Thoracic aorta (tissue), 2 donors: Measurements from ENCODE around the gene STX1A. TPM values are rescaled to one million over a fixed set of nuclear protein-coding genes. Genes with fewer than 3 reads are reported as not detected.

Experiments
- ATAC-seq: fragments of 150-250 bp; one replicate; pipeline ENCODE4 v1.8.0; 2017; ENCODE audit warnings: low read depth; ENCODE audit not compliant: insufficient number of reproducible peaks, low FRiP score
- DNase-seq: peaks from one replicate; pipeline ENCODE4 v3.0.0-alpha.2; 2020; ENCODE audit warnings: low spot score
- H3K27ac ChIP-seq, 2 donors: fragments of 200-600 bp; sonication (generic); 1 replicate in 1 of 2; 2 replicates in 1 of 2; pipeline ENCODE4 v1.5.1; 2016; ENCODE audit warnings: mild to moderate bottlenecking in 2 of 2, moderate library complexity in 2 of 2
- H3K27me3 ChIP-seq: fragments of 200-600 bp; sonication (generic); replicated peaks from 2 replicates; pipeline ENCODE4 v1.6.0; 2016; ENCODE audit warnings: mild to moderate bottlenecking; ENCODE audit not compliant: insufficient read depth
- H3K36me3 ChIP-seq: fragments of 200-600 bp; sonication (generic); one replicate; pipeline ENCODE4 v1.5.1; 2016
- H3K4me1 ChIP-seq, 2 donors: fragments of 200-600 bp; sonication (generic); 1 replicate in 1 of 2; 2 replicates in 1 of 2; pipeline versions ENCODE4 v1.5.1 to v1.6.0; 2016; ENCODE audit warnings: low read depth in 2 of 2, mild to moderate bottlenecking in 1 of 2; ENCODE audit not compliant: control insufficient read depth in 1 of 2
- H3K4me3 ChIP-seq: fragments of 200-600 bp; sonication (generic); 2 replicates; pipeline ENCODE4 v1.5.1; 2016; ENCODE audit warnings: mild to moderate bottlenecking
- H3K9me3 ChIP-seq: fragments of 200-600 bp; sonication (generic); 2 replicates; pipeline ENCODE4 v1.5.1; 2016
- total RNA-seq, 2 donors: library from RNA; depleted of rRNA; stranded (reverse); fragments of >200 nt; gene quantifications; one replicate each; pipeline versions ENCODE4 v1.1.0 to v1.2.3, GENCODE V29; 2016
- TF ChIP-seq, protein P1 (sequence below): fragments of 200-600 bp; sonication (generic); IDR thresholded peaks from one replicate; pipeline ENCODE4 v1.5.1; 2019; ENCODE audit warnings: antibody characterized with exemption

Gene STX1A
- total RNA-seq, 2 donors from 2014 or later = 10.3 to 16.8 TPM

DNA sequence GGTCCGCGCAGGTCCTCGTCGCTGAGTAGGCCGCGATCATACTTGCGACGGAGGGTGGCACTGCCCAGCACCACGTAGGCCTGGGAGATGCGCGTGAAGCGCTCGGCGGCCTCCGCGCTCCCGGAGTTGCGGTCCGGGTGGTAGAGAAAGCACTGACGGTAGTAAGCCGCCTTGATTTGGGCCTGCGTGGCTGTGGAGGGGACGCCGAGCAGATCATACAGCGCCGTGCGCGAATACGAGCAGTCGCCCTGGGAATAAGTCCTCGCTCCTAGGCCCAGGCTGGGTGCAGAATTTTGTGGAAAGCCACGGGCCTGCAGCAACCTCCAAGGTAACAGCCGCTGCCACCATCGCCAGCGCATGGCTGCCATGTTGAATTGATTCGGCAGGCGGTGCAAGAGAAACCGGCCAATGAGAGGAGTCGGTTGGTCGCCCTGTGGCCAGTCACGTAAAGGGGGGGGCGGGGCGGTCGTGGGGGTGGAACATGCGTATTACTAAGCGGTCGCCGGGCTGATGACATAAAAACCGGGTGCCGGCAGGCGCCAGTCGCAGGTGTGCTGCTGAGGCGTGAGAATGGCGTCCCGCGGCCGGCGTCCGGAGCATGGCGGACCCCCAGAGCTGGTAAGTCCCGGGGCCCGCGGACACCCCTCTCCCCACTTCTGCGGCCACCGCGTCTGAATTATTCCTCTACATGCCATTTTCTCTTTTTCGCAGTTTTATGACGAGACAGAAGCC, 36.2 kb downstream of the STX1A start, which contains the start of the genes BUD23 and DNAJC30:
Gene BUD23, plus strand, starts transcription at position 542 of the 732 bp plus-strand sequence. Its CDS starts 29 bp downstream, at position 571.
Gene DNAJC30, minus strand, starts transcription at position 398 of the 732 bp plus-strand sequence. Its CDS starts 30 bp downstream, at position 368.
- no peaks in the 10 kb centered on the region for H3K9me3 ChIP-seq
- H3K4me3 ChIP-seq = peak within 1 kb of the TSS; percentile 97
- peak within 1 kb of the TSS; percentile 73 to 87 for H3K27ac ChIP-seq
- ATAC-seq = peak; percentile 95
- H3K4me1 ChIP-seq = peaks cover 15 to 32% of the 10 kb centered on the region in 2 donors
- TF ChIP-seq, protein P1, sequence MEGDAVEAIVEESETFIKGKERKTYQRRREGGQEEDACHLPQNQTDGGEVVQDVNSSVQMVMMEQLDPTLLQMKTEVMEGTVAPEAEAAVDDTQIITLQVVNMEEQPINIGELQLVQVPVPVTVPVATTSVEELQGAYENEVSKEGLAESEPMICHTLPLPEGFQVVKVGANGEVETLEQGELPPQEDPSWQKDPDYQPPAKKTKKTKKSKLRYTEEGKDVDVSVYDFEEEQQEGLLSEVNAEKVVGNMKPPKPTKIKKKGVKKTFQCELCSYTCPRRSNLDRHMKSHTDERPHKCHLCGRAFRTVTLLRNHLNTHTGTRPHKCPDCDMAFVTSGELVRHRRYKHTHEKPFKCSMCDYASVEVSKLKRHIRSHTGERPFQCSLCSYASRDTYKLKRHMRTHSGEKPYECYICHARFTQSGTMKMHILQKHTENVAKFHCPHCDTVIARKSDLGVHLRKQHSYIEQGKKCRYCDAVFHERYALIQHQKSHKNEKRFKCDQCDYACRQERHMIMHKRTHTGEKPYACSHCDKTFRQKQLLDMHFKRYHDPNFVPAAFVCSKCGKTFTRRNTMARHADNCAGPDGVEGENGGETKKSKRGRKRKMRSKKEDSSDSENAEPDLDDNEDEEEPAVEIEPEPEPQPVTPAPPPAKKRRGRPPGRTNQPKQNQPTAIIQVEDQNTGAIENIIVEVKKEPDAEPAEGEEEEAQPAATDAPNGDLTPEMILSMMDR = no peak
- no peaks in the 10 kb centered on the region for H3K27me3 ChIP-seq
- peaks cover 9% of the 10 kb centered on the region for H3K36me3 ChIP-seq
- peak; percentile 98 for DNase-seq

- ATAC-seq (no peak), DNase-seq (no peak)
- TF ChIP-seq, protein P1 = no peak
Observed at GRCh38 chr7:73682745-73683055, 36.8 kb downstream of the STX1A start.

GRCh38 chr7:73681031-73681430, 38.4 kb downstream of the STX1A start:
- H3K4me1 ChIP-seq = peaks cover 15 to 32% of the 10 kb centered on the region in 2 donors
- no peaks in the 10 kb centered on the region for H3K9me3 ChIP-seq
- peaks cover 3% of the 10 kb centered on the region for H3K36me3 ChIP-seq
- TF ChIP-seq, protein P1 = no peak
- ATAC-seq (no peak), DNase-seq (no peak)
- H3K4me3 ChIP-seq = no peak overlapping the region
- H3K27me3 ChIP-seq = no peaks in the 10 kb centered on the region
- no peak overlapping the region for H3K27ac ChIP-seq

More at GRCh38 chr7:73682745-73683055, 36.8 kb downstream of the STX1A start:
- no peaks in the 10 kb centered on the region for H3K27me3 ChIP-seq
- H3K36me3 ChIP-seq = peaks cover 9% of the 10 kb centered on the region
- H3K4me3 ChIP-seq = peak overlapping the region; percentile 97
- peaks cover 15 to 32% of the 10 kb centered on the region in 2 donors for H3K4me1 ChIP-seq
- peak overlapping the region; percentile 73 to 87 for H3K27ac ChIP-seq
- H3K9me3 ChIP-seq = no peaks in the 10 kb centered on the region

DNA sequence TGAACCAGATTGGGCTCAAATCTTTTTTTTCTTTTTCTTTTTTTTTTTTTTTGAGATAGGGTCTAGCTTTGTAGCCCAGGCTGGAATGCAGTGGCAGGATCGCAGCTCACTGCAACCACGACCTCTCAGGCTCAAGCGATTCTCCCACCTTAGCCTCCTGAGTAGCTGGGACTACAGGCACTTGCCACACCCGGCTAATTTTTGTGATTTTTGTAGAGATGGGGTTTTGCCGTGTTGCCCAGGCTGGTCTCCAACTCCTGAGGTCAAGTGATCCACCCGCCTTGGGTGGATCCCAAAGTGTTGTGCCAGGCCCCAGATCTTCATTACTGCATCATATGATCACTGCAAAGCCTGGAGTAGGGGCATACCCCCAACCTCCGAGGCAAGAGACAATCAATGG, 39.0 kb downstream of the STX1A start:
- H3K27me3 ChIP-seq = no peaks in the 10 kb centered on the region
- ATAC-seq (no peak), DNase-seq (no peak)
- no peak overlapping the region for H3K4me3 ChIP-seq
- no peak overlapping the region for H3K27ac ChIP-seq
- H3K9me3 ChIP-seq = no peaks in the 10 kb centered on the region
- TF ChIP-seq, protein P1 = no peak
- H3K4me1 ChIP-seq = peaks cover 15 to 32% of the 10 kb centered on the region in 2 donors
- peaks cover 3% of the 10 kb centered on the region for H3K36me3 ChIP-seq

DNA sequence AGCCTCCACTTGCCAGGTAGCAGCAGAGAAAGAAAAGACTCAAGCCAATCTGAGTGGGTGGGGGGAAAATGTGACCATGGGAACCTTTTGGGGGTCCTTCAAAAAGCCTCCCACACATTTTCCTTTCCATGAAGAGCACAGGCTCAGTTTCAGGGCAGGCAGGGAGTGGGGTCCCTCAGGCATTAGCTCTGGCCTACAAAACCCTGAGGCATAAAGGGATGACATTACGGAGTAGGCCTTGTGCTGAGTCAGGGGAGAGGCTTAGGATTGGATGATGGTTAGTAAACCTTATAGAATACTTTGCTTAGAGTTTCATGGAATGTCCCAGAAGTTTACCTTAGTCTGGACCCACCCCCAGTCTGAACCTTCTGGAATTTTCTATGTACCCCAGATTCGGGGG, 39.8 kb downstream of the STX1A start:
- DNase-seq (no peak), ATAC-seq (no peak)

More for the DNA sequence above, 39.8 kb downstream of the STX1A start:
- TF ChIP-seq, protein P1 = no peak
- H3K9me3 ChIP-seq = no peaks in the 10 kb centered on the region
- no peaks in the 10 kb centered on the region for H3K27me3 ChIP-seq
- H3K36me3 ChIP-seq = peaks cover 3% of the 10 kb centered on the region
- no peak overlapping the region for H3K4me3 ChIP-seq
- H3K27ac ChIP-seq = no peak overlapping the region
- H3K4me1 ChIP-seq = peaks cover 15 to 32% of the 10 kb centered on the region in 2 donors
